ENCODE data around the gene ACVR1C. TPM values are rescaled to one million over a fixed set of nuclear protein-coding genes. Genes with fewer than 3 reads are reported as not detected.

The ACVR1C gene
- total and polyA plus RNA-seq, 4 donors: 0.61 to 2.1 (median 1.4) TPM

GRCh38 chr2:157509744-157510143 is 118.9 kb downstream of the ACVR1C start:
- DNase-seq (ENCODE audit: low read depth in 4 of 6, low spot score in 6 of 6): peak in 2 of 6 donors; percentile 55 to 65
- Histone ChIP-seq H3K4me1 (ENCODE audit: control insufficient read depth, insufficient read depth, low read length) (no peaks in the 10 kb centered on the region), H3K36me3 (ENCODE audit: control insufficient read depth, insufficient read depth, low read length) (no peaks in the 10 kb centered on the region), H3K27me3 (ENCODE audit: control insufficient read depth, insufficient read depth, low read length) (no peaks in the 10 kb centered on the region), H3K27ac (ENCODE audit: low read depth, low read length) (no peak overlapping the region), H3K4me3 (ENCODE audit: low read depth, low read length) (no peak overlapping the region), H3K9me3 (ENCODE audit: control insufficient read depth, insufficient read depth, low read length) (no peaks in the 10 kb centered on the region)
- no CpG with 5 or more reads among the region's 2 CpGs for WGBS (ENCODE audit: insufficient coverage)

DNA sequence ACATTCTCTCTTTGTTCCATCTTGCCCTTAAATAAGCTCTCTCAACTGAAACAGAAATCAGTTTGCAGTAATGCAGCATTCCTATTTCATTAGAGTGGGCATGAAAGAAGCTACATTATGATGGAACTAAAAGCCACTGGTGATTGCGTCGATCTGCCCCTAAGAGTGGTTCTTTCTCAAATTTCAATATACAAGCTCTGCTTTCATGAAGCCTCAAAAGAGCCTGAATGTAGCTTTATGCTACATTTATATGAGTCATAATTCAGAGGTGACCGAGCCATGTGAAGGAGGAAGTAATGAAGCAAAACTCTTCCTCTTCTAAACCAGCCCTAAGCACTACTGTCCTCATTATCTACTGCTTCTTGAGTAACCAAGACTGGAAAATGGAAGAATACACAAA is 120.0 kb downstream of the ACVR1C start:
- H3K27me3 ChIP-seq (ENCODE audit: control insufficient read depth, insufficient read depth, low read length): no peaks in the 10 kb centered on the region
- peak in 1 of 6 donors; percentile 52 for DNase-seq (ENCODE audit: low read depth in 4 of 6, low spot score in 6 of 6)
- no peak overlapping the region for H3K4me3 ChIP-seq (ENCODE audit: low read depth, low read length)
- no peaks in the 10 kb centered on the region for H3K36me3 ChIP-seq (ENCODE audit: control insufficient read depth, insufficient read depth, low read length)
- H3K4me1 ChIP-seq (ENCODE audit: control insufficient read depth, insufficient read depth, low read length): no peaks in the 10 kb centered on the region
- WGBS (ENCODE audit: insufficient coverage): no CpG with 5 or more reads among the region's 3 CpGs
- no peak overlapping the region for H3K27ac ChIP-seq (ENCODE audit: low read depth, low read length)
- H3K9me3 ChIP-seq (ENCODE audit: control insufficient read depth, insufficient read depth, low read length): no peaks in the 10 kb centered on the region

- Histone ChIP-seq H3K36me3 (ENCODE audit: control insufficient read depth, insufficient read depth, low read length) (no peaks in the 10 kb centered on the region), H3K9me3 (ENCODE audit: control insufficient read depth, insufficient read depth, low read length) (no peaks in the 10 kb centered on the region), H3K27ac (ENCODE audit: low read depth, low read length) (no peak overlapping the region), H3K4me3 (ENCODE audit: low read depth, low read length) (no peak overlapping the region), H3K27me3 (ENCODE audit: control insufficient read depth, insufficient read depth, low read length) (no peaks in the 10 kb centered on the region), H3K4me1 (ENCODE audit: control insufficient read depth, insufficient read depth, low read length) (no peaks in the 10 kb centered on the region)
- peak in 1 of 6 donors; percentile 75 for DNase-seq (ENCODE audit: low read depth in 4 of 6, low spot score in 6 of 6)
Measured at GRCh38 chr2:157506586-157506985, 122.1 kb downstream of the ACVR1C start.

GRCh38 chr2:157504623-157505022 is 124.0 kb downstream of the ACVR1C start:
- Histone ChIP-seq H3K36me3 (ENCODE audit: control insufficient read depth, insufficient read depth, low read length) (no peaks in the 10 kb centered on the region), H3K27me3 (ENCODE audit: control insufficient read depth, insufficient read depth, low read length) (no peaks in the 10 kb centered on the region), H3K9me3 (ENCODE audit: control insufficient read depth, insufficient read depth, low read length) (no peaks in the 10 kb centered on the region), H3K27ac (ENCODE audit: low read depth, low read length) (no peak overlapping the region), H3K4me1 (ENCODE audit: control insufficient read depth, insufficient read depth, low read length) (no peaks in the 10 kb centered on the region), H3K4me3 (ENCODE audit: low read depth, low read length) (no peak overlapping the region)
- DNase-seq (ENCODE audit: low read depth in 4 of 6, low spot score in 6 of 6): no peak
- WGBS (ENCODE audit: insufficient coverage): 90% methylated on average over 3 of the region's 4 CpGs

GRCh38 chr2:157501026-157501425 is 127.6 kb downstream of the ACVR1C start:
- WGBS (ENCODE audit: insufficient coverage): no CpG with 5 or more reads among the region's 2 CpGs

GRCh38 chr2:157500334-157500733 is 128.3 kb downstream of the ACVR1C start:
- Histone ChIP-seq H3K27ac (ENCODE audit: low read depth, low read length) (no peak overlapping the region), H3K9me3 (ENCODE audit: control insufficient read depth, insufficient read depth, low read length) (no peaks in the 10 kb centered on the region), H3K4me1 (ENCODE audit: control insufficient read depth, insufficient read depth, low read length) (no peaks in the 10 kb centered on the region), H3K36me3 (ENCODE audit: control insufficient read depth, insufficient read depth, low read length) (no peaks in the 10 kb centered on the region), H3K27me3 (ENCODE audit: control insufficient read depth, insufficient read depth, low read length) (no peaks in the 10 kb centered on the region), H3K4me3 (ENCODE audit: low read depth, low read length) (no peak overlapping the region)
- no peak for DNase-seq (ENCODE audit: low read depth in 4 of 6, low spot score in 6 of 6)
- WGBS (ENCODE audit: insufficient coverage): no CpG with 5 or more reads among the region's 1 CpG

More at GRCh38 chr2:157501026-157501425, 127.6 kb downstream of the ACVR1C start:
- no peaks in the 10 kb centered on the region for H3K4me1 ChIP-seq (ENCODE audit: control insufficient read depth, insufficient read depth, low read length)
- H3K4me3 ChIP-seq (ENCODE audit: low read depth, low read length): no peak overlapping the region
- DNase-seq (ENCODE audit: low read depth in 4 of 6, low spot score in 6 of 6): no peak
- no peaks in the 10 kb centered on the region for H3K27me3 ChIP-seq (ENCODE audit: control insufficient read depth, insufficient read depth, low read length)
- H3K36me3 ChIP-seq (ENCODE audit: control insufficient read depth, insufficient read depth, low read length): no peaks in the 10 kb centered on the region
- H3K9me3 ChIP-seq (ENCODE audit: control insufficient read depth, insufficient read depth, low read length): no peaks in the 10 kb centered on the region
- no peak overlapping the region for H3K27ac ChIP-seq (ENCODE audit: low read depth, low read length)

DNA sequence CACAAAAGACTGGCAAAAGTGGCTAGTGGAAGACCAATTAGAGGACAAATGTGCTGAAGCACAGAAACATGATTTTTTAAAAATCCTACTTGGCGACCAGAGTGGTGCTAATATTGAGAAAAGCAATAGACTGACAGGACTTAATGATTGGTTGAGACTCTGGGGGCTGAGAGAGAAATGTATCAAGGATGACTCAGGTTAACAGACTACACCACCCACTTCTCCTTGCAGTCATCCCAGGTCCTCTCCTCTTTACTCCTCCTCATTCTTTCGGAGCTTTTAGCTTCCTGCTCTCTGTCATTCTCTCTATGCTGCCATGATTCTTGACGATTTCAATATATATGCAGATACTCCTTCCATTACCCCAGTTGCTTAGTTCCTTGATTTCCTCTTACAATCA is 130.2 kb downstream of the ACVR1C start:
- no peaks in the 10 kb centered on the region for H3K9me3 ChIP-seq (ENCODE audit: control insufficient read depth, insufficient read depth, low read length)
- H3K4me3 ChIP-seq (ENCODE audit: low read depth, low read length): no peak overlapping the region
- DNase-seq (ENCODE audit: low read depth in 4 of 6, low spot score in 6 of 6): no peak
- 90% methylated on average over 2 of the region's 3 CpGs for WGBS (ENCODE audit: insufficient coverage)
- H3K36me3 ChIP-seq (ENCODE audit: control insufficient read depth, insufficient read depth, low read length): no peaks in the 10 kb centered on the region
- no peaks in the 10 kb centered on the region for H3K27me3 ChIP-seq (ENCODE audit: control insufficient read depth, insufficient read depth, low read length)
- H3K27ac ChIP-seq (ENCODE audit: low read depth, low read length): no peak overlapping the region
- H3K4me1 ChIP-seq (ENCODE audit: control insufficient read depth, insufficient read depth, low read length): no peaks in the 10 kb centered on the region

DNA sequence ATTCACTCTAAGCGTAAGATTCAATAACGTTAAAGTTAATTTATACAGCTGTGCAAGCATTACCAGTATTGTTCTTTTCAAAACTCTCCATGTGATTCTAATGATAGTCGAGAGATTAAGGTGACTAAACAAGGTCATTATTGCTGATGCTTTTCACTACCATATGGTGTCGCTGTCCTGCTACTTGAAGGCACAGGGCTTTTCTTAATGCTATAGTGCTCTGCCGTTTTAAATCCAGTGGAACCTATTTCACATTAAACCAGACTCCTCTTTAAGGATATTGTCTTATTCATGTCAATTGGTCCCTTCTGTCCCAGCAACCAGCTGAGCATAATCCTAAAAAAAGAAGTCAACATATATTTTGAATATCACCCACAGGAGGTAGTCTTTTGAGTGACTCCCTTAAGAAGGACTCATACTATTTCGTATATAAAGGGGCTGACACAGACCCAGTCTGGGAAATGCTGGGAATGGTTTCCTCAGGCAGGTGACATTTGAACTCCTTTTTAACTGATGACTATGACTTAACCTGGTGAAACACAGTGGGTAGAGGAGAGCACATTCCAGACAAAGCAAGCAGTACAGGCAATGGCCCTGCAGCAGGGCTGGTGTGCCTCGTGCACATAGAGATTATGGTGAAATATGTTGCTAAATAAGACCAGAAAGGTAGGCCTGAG is 130.9 kb downstream of the ACVR1C start:
- H3K27ac ChIP-seq (ENCODE audit: low read depth, low read length): no peak overlapping the region
- 91% methylated on average over 1 of the region's 7 CpGs for WGBS (ENCODE audit: insufficient coverage)
- H3K4me3 ChIP-seq (ENCODE audit: low read depth, low read length): no peak overlapping the region
- no peaks in the 10 kb centered on the region for H3K27me3 ChIP-seq (ENCODE audit: control insufficient read depth, insufficient read depth, low read length)
- DNase-seq (ENCODE audit: low read depth in 4 of 6, low spot score in 6 of 6): peak in 3 of 6 donors; percentile 9 to 88 (median 50)
- H3K36me3 ChIP-seq (ENCODE audit: control insufficient read depth, insufficient read depth, low read length): no peaks in the 10 kb centered on the region
- H3K4me1 ChIP-seq (ENCODE audit: control insufficient read depth, insufficient read depth, low read length): no peaks in the 10 kb centered on the region
- H3K9me3 ChIP-seq (ENCODE audit: control insufficient read depth, insufficient read depth, low read length): no peaks in the 10 kb centered on the region

DNA sequence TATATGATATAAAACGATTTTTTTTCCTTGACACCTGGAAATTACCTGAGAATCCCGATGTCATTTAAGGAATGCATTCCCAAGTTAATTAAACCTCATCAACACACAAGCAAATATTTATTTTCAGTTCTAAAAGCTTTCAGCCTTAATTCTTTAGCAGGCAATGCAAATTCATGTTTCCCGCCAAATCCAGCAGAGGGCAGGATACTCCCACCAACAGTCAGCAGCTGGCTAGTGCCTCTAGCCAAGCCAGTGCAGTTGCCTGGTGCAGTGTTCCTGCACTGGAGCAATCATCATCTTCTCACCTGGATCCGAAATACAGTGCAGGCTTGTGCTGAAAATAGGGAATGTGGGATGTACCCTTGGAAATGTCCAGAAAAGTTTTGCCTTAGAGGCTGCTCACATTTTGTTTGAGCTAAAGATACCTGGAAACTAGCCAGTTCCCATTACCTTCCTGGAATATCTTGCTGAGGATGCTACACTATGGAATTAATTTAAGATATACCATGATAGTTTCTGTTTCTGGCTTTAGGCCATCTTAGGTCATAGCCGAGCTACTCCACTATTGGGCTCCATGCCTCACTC is 136.4 kb downstream of the ACVR1C start:
- WGBS (ENCODE audit: insufficient coverage): 20% methylated on average over 4 of the region's 5 CpGs
- Histone ChIP-seq H3K36me3 (ENCODE audit: control insufficient read depth, insufficient read depth, low read length) (no peaks in the 10 kb centered on the region), H3K4me3 (ENCODE audit: low read depth, low read length) (no peak overlapping the region), H3K27ac (ENCODE audit: low read depth, low read length) (no peak overlapping the region), H3K9me3 (ENCODE audit: control insufficient read depth, insufficient read depth, low read length) (no peaks in the 10 kb centered on the region), H3K27me3 (ENCODE audit: control insufficient read depth, insufficient read depth, low read length) (peaks cover 5% of the 10 kb centered on the region), H3K4me1 (ENCODE audit: control insufficient read depth, insufficient read depth, low read length) (no peaks in the 10 kb centered on the region)
- DNase-seq (ENCODE audit: low read depth in 4 of 6, low spot score in 6 of 6): peak in 5 of 6 donors; percentile 32 to 92 (median 64)

GRCh38 chr2:157489983-157490382 is 138.7 kb downstream of the ACVR1C start:
- H3K27ac ChIP-seq (ENCODE audit: low read depth, low read length): no peak overlapping the region
- no peak for DNase-seq (ENCODE audit: low read depth in 4 of 6, low spot score in 6 of 6)
- H3K36me3 ChIP-seq (ENCODE audit: control insufficient read depth, insufficient read depth, low read length): no peaks in the 10 kb centered on the region
- H3K27me3 ChIP-seq (ENCODE audit: control insufficient read depth, insufficient read depth, low read length): peaks cover 5% of the 10 kb centered on the region
- H3K9me3 ChIP-seq (ENCODE audit: control insufficient read depth, insufficient read depth, low read length): no peaks in the 10 kb centered on the region
- WGBS (ENCODE audit: insufficient coverage): no CpG with 5 or more reads among the region's 1 CpG
- H3K4me1 ChIP-seq (ENCODE audit: control insufficient read depth, insufficient read depth, low read length): no peaks in the 10 kb centered on the region
- H3K4me3 ChIP-seq (ENCODE audit: low read depth, low read length): no peak overlapping the region
